ENCODE data around the gene DCBLD1. TPM values are rescaled to one million over a fixed set of nuclear protein-coding genes. Genes with fewer than 3 reads are reported as not detected.

The DCBLD1 gene
- total RNA-seq, 4 donors from 2014 or later = 2.2 to 19.4 (median 10.7) TPM

DNA sequence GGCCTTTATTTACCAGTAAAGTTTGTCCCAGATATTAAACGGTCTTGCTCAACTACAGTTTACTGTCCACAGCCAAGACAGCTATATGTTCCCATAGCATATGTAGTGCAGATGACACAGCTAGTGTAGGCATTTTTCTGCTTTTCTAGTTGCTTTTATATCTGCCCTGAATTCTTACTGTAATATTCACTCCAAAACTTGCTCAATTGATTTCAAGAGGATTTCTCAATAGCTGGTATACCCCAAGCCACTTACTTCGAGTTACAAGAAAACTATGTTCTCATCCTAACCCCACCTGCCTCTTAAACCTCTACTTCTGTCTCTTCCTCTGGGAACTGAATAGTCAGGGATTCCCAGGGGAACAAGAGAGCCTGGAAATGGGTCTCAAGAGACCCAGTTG, 37.9 kb upstream of the DCBLD1 start:
- intact Hi-C loops (cut with DNase I; ENCODE audit: low total_unique reads) (no loop called here), in situ Hi-C loops (cut with MboI; ENCODE audit: low pct_ligation_motif_present in 1 of 4, low pct_unique_long_range_greater_than_20kb in 1 of 4, low sequenced_read_pairs in 3 of 4) (loop anchor here in 1 of 4 donors (10.0 kb wide), 1 partner anchor 110 kb away; no protein-coding TSS in a partner anchor)
- DNase-seq = no peak
- H3K4me3 ChIP-seq = no peak overlapping the region
- no peaks in the 10 kb centered on the region for H3K36me3 ChIP-seq
- no peaks in the 10 kb centered on the region for H3K9me3 ChIP-seq
- 51 to 61% methylated on average over 2 of the region's 2 CpGs for WGBS, 2 donors (ENCODE audit: low coverage in 1 of 2)
- H3K4me1 ChIP-seq = peaks cover 0 to 7% (median 1%) of the 10 kb centered on the region in 4 donors
- TF ChIP-seq POLR2A (IDR thresholded peaks at IDR 0.05) (no peak), EP300 (IDR thresholded peaks at IDR 0.05; ENCODE audit: low read depth) (no peak)
- no peak overlapping the region for H3K27ac ChIP-seq
- H3K27me3 ChIP-seq = peaks cover 47% of the 10 kb centered on the region

- Histone ChIP-seq H3K4me1 (peaks cover 0 to 30% (median 4%) of the 10 kb centered on the region in 4 donors), H3K27me3 (peaks cover 48% of the 10 kb centered on the region), H3K9me3 (no peaks in the 10 kb centered on the region), H3K27ac (no peak overlapping the region), H3K36me3 (no peaks in the 10 kb centered on the region), H3K4me3 (no peak overlapping the region)
- DNase-seq = no peak
- in situ Hi-C loops (cut with MboI; ENCODE audit: low pct_ligation_motif_present in 1 of 4, low pct_unique_long_range_greater_than_20kb in 1 of 4, low sequenced_read_pairs in 3 of 4) (loop anchor here in 2 of 4 donors (5.0 to 10.0 kb wide), 2 partner anchors 105 to 108 kb away; no protein-coding TSS in a partner anchor), intact Hi-C loops (cut with DNase I; ENCODE audit: low total_unique reads) (no loop called here)
- TF ChIP-seq CTCF (IDR thresholded peaks at IDR 0.05) (no peak), POLR2AphosphoS5 (IDR thresholded peaks at IDR 0.05) (no peak)
- 85 to 100% methylated on average over 1 to 3 of the region's 3 CpGs for WGBS, 2 donors (ENCODE audit: low coverage in 1 of 2)
Observed at GRCh38 chr6:117446861-117447260, 35.6 kb upstream of the DCBLD1 start.

DNA sequence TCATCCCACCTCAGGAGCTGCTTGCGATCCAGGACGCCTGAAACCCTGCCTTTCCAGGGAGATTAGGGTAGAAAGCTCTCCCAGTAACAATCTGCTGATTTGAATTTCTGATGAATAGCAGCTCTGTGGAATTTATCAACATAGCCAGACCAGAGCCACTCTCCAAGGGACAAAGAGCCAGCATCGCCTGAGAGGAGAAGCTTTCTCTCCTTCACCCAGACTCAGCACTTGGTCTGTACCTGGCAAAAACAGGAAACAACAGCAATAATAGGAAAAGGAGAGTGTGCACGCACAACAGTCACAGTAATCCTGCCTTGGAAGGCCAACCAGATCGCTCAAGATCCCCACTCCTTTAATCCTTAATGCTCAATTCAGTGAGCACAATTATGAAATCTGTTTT, 34.5 kb upstream of the DCBLD1 start:
- no peaks in the 10 kb centered on the region for H3K9me3 ChIP-seq
- H3K4me3 ChIP-seq = no peak overlapping the region
- in situ Hi-C loops (cut with MboI; ENCODE audit: low pct_ligation_motif_present in 1 of 4, low pct_unique_long_range_greater_than_20kb in 1 of 4, low sequenced_read_pairs in 3 of 4) (loop anchor here in 2 of 4 donors (5.0 to 10.0 kb wide), 2 partner anchors 104 to 107 kb away; no protein-coding TSS in a partner anchor), intact Hi-C loops (cut with DNase I; ENCODE audit: low total_unique reads) (no loop called here)
- no peak for TF ChIP-seq EP300 (IDR thresholded peaks at IDR 0.05; ENCODE audit: low read depth)
- TF ChIP-seq CTCF (IDR thresholded peaks at IDR 0.05) = no peak
- no peak for TF ChIP-seq POLR2A (IDR thresholded peaks at IDR 0.05)
- TF ChIP-seq POLR2AphosphoS5 (IDR thresholded peaks at IDR 0.05) = no peak
- DNase-seq = no peak
- no peak overlapping the region for H3K27ac ChIP-seq
- WGBS, 2 donors (ENCODE audit: low coverage in 1 of 2) = 56 to 61% methylated on average over 5 of the region's 5 CpGs
- peaks cover 0 to 34% (median 6%) of the 10 kb centered on the region in 4 donors for H3K4me1 ChIP-seq
- peaks cover 39% of the 10 kb centered on the region for H3K27me3 ChIP-seq
- H3K36me3 ChIP-seq = no peaks in the 10 kb centered on the region

DNA sequence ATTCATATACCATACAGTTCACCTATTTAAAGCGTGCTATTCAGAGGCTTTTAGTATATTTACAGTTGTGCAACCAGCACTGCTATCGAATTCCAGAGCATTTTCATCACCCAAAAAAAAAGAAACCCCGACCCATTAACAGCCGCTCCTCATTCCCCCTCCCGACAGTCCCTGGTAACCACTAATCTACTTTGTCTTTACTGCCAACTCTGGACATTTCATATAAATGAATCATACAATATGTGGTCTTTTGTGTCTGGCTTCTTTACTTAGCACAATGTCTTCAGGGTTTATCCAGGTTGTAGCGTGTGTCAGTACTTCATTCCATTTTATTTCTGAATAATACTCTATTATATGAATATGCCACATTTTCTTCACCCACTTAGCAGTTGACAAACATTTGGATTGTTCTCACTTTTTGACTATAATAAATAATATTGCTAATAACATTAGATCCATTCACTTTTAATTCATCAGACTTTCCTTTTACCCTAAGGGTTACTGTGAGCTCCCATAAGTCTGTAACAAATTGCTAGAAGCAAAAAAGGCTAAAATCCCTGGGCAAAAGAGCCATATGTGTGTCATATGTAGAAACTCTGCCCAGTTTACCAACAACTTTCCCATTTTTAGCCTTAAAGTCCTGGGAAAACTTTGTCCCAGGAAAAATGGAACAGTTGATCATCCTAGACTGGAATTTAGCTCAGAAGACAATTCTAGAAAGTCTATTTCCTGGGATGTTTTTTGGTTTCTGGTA, 33.6 kb upstream of the DCBLD1 start:
- no peak overlapping the region for H3K27ac ChIP-seq
- H3K9me3 ChIP-seq = no peaks in the 10 kb centered on the region
- H3K4me1 ChIP-seq = peaks cover 0 to 34% (median 6%) of the 10 kb centered on the region in 4 donors
- no peak for DNase-seq
- WGBS, 2 donors (ENCODE audit: low coverage in 1 of 2) = 27 to 30% methylated on average over 5 to 6 of the region's 6 CpGs
- intact Hi-C loops (cut with DNase I; ENCODE audit: low total_unique reads) = no loop called here
- no peak overlapping the region for H3K4me3 ChIP-seq
- in situ Hi-C loops (cut with MboI; ENCODE audit: low pct_ligation_motif_present in 1 of 4, low pct_unique_long_range_greater_than_20kb in 1 of 4, low sequenced_read_pairs in 3 of 4) = loop anchor here in 2 of 4 donors (5.0 to 10.0 kb wide), 2 partner anchors 103 to 106 kb away; no protein-coding TSS in a partner anchor
- TF ChIP-seq POLR2A (IDR thresholded peaks at IDR 0.05) = no peak
- TF ChIP-seq CTCF (IDR thresholded peaks at IDR 0.05) = no peak
- TF ChIP-seq EP300 (IDR thresholded peaks at IDR 0.05; ENCODE audit: low read depth) = no peak
- no peak for TF ChIP-seq POLR2AphosphoS5 (IDR thresholded peaks at IDR 0.05)
- H3K36me3 ChIP-seq = no peaks in the 10 kb centered on the region
- peaks cover 30% of the 10 kb centered on the region for H3K27me3 ChIP-seq
